H9 (cell line): ENCODE data around the gene ANKRD34B. TPM values are rescaled to one million over a fixed set of nuclear protein-coding genes. Genes with fewer than 3 reads are reported as not detected.

ENCODE experiments used
- DNase-seq: peaks from one replicate; pipeline ENCODE4 v3.0.0-alpha.2; 2017
- H2AFZ ChIP-seq: one replicate; pipeline ENCODE4 v1.6.1; 2013; ENCODE audit warnings: mild to moderate bottlenecking, low read length, control low read depth, moderate library complexity
- H2AK5ac ChIP-seq: 2 replicates; pipeline ENCODE4 v1.6.1; 2013; ENCODE audit warnings: low read length, control low read depth, mixed read lengths; ENCODE audit not compliant: insufficient read length
- H2BK120ac ChIP-seq: one replicate; pipeline ENCODE4 v1.6.1; 2013; ENCODE audit warnings: low read depth, mild to moderate bottlenecking, low read length, control low read depth, inconsistent platforms; ENCODE audit not compliant: poor library complexity, severe bottlenecking
- H2BK12ac ChIP-seq: 2 replicates; pipeline ENCODE4 v1.6.1; 2013; ENCODE audit warnings: low read length, control low read depth, mixed read lengths, low read depth; ENCODE audit not compliant: insufficient read length
- H2BK15ac ChIP-seq: 2 replicates; pipeline ENCODE4 v1.6.1; 2013; ENCODE audit warnings: low read depth, low read length, control low read depth
- H2BK20ac ChIP-seq: one replicate; pipeline ENCODE4 v1.6.1; 2013; ENCODE audit warnings: low read depth, mild to moderate bottlenecking, low read length, control low read depth, inconsistent platforms; ENCODE audit not compliant: poor library complexity, severe bottlenecking
- H2BK5ac ChIP-seq: 2 replicates; pipeline ENCODE4 v1.6.1; 2013; ENCODE audit warnings: low read length, control low read depth, mixed read lengths; ENCODE audit not compliant: insufficient read length
- H3K14ac ChIP-seq: 2 replicates; pipeline ENCODE4 v1.6.1; 2013; ENCODE audit warnings: low read length, control low read depth; ENCODE audit not compliant: insufficient read depth
- H3K18ac ChIP-seq: 2 replicates; pipeline ENCODE4 v1.6.1; 2013; ENCODE audit warnings: low read depth, mild to moderate bottlenecking, mixed read lengths, low read length, control low read depth; ENCODE audit not compliant: insufficient read length
- H3K23ac ChIP-seq: 2 replicates; pipeline ENCODE4 v1.6.1; 2013; ENCODE audit warnings: low read length, control low read depth, mixed read lengths, low read depth; ENCODE audit not compliant: insufficient read length
- H3K23me2 ChIP-seq: 2 replicates; pipeline ENCODE4 v1.6.1; 2013; ENCODE audit warnings: low read depth, mild to moderate bottlenecking, mixed read lengths, low read length, control low read depth; ENCODE audit not compliant: insufficient read length, poor library complexity, severe bottlenecking
- H3K27ac ChIP-seq: 2 replicates; pipeline ENCODE4 v1.5.1; 2013; ENCODE audit warnings: low read length, control low read depth, mixed read lengths, low read depth; ENCODE audit not compliant: insufficient read length
- H3K27me3 ChIP-seq: 2 replicates; pipeline ENCODE4 v1.6.1; 2013; ENCODE audit warnings: low read length, control low read depth, inconsistent platforms; ENCODE audit not compliant: insufficient read depth
- H3K4ac ChIP-seq: 2 replicates; pipeline ENCODE4 v1.6.1; 2013; ENCODE audit warnings: low read depth, mild to moderate bottlenecking, control low read depth, inconsistent platforms, low read length, moderate library complexity
- H3K4me1 ChIP-seq: 2 replicates; pipeline ENCODE4 v1.6.1; 2013; ENCODE audit warnings: low read length, control low read depth, inconsistent platforms; ENCODE audit not compliant: insufficient read depth
- H3K4me2 ChIP-seq: 2 replicates; pipeline ENCODE4 v1.6.1; 2013; ENCODE audit warnings: low read length, control low read depth, mixed read lengths; ENCODE audit not compliant: insufficient read length, insufficient read depth
- H3K56ac ChIP-seq: 2 replicates; pipeline ENCODE4 v1.6.1; 2013; ENCODE audit warnings: low read depth, mild to moderate bottlenecking, mixed read lengths, low read length, control low read depth; ENCODE audit not compliant: insufficient read length
- H3K79me1 ChIP-seq: 2 replicates; pipeline ENCODE4 v1.6.1; 2013; ENCODE audit warnings: low read depth, mild to moderate bottlenecking, moderate library complexity, low read length, control low read depth, inconsistent platforms; ENCODE audit not compliant: insufficient read depth, poor library complexity, severe bottlenecking
- H3K79me2 ChIP-seq: 2 replicates; pipeline ENCODE4 v1.6.1; 2013; ENCODE audit warnings: low read length, control low read depth, inconsistent platforms; ENCODE audit not compliant: insufficient read depth
- H3K9ac ChIP-seq: 2 replicates; pipeline ENCODE4 v1.6.1; 2013; ENCODE audit warnings: low read length, control low read depth, mixed read lengths; ENCODE audit not compliant: insufficient read length; ENCODE audit errors: extremely low read depth
- H3K9me3 ChIP-seq: one replicate; pipeline ENCODE4 v1.6.1; 2013; ENCODE audit warnings: low read depth, low read length, inconsistent platforms; ENCODE audit not compliant: control insufficient read depth
- H3T11ph ChIP-seq: one replicate; pipeline ENCODE4 v1.6.1; 2013; ENCODE audit warnings: mild to moderate bottlenecking, low read length, control low read depth, inconsistent platforms
- H4K20me1 ChIP-seq: one replicate; pipeline ENCODE4 v1.6.1; 2013; ENCODE audit not compliant: control insufficient read depth, insufficient read length, insufficient read depth
- H4K5ac ChIP-seq: 2 replicates; pipeline ENCODE4 v1.6.1; 2013; ENCODE audit warnings: low read depth, mild to moderate bottlenecking, mixed read lengths, low read length, control low read depth; ENCODE audit not compliant: insufficient read length
- H4K8ac ChIP-seq: replicated peaks from 2 replicates; pipeline ENCODE4 v1.6.1; 2013; ENCODE audit warnings: low read length, control low read depth, mixed read lengths, low read depth; ENCODE audit not compliant: insufficient read length
- H4K91ac ChIP-seq: 2 replicates; pipeline ENCODE4 v1.6.1; 2013; ENCODE audit warnings: low read depth, mild to moderate bottlenecking, moderate library complexity, mixed read lengths, low read length, control low read depth; ENCODE audit not compliant: insufficient read length
- H3K27ac Mint-ChIP-seq, 3 experiments: 2 replicates in 2 of 3; 3 replicates in 1 of 3; pipeline ENCODE4 v1.8.0; 2020 to 2021; ENCODE audit warnings: mixed read lengths in 3 of 3, mild to moderate bottlenecking in 1 of 3, moderate library complexity in 1 of 3
- H3K27me3 Mint-ChIP-seq: 2 replicates; pipeline ENCODE4 v1.8.0; 2021; ENCODE audit warnings: low read depth, mild to moderate bottlenecking, moderate library complexity, mixed read lengths
- H3K36me3 Mint-ChIP-seq, 3 experiments: 2 replicates in 2 of 3; 3 replicates in 1 of 3; pipeline ENCODE4 v1.8.0; 2020 to 2021; ENCODE audit warnings: low read depth in 3 of 3, mixed read lengths in 3 of 3; ENCODE audit not compliant: insufficient read depth in 1 of 3
- H3K4me1 Mint-ChIP-seq, 2 experiments: 2 replicates each; pipeline ENCODE4 v1.8.0; 2020; ENCODE audit warnings: mixed read lengths in 2 of 2
- H3K4me3 Mint-ChIP-seq, 2 experiments: 2 replicates in 1 of 2; 3 replicates in 1 of 2; pipeline ENCODE4 v1.8.0; 2020 to 2021; ENCODE audit warnings: mild to moderate bottlenecking in 2 of 2, mixed read lengths in 2 of 2, moderate library complexity in 1 of 2
- H3K9me3 Mint-ChIP-seq, 2 experiments: 2 replicates in 1 of 2; 3 replicates in 1 of 2; pipeline ENCODE4 v1.8.0; 2020; ENCODE audit warnings: mild to moderate bottlenecking in 2 of 2, mixed read lengths in 2 of 2, moderate library complexity in 1 of 2
- WGBS: extraction: QIAGEN DNeasy Blood & Tissue Kit; methylation state at CpG from one replicate; pipeline ENCODE4 v1.1.7; 2013; ENCODE audit warnings: missing lambda C conversion rate, low lambda C conversion rate, mixed read lengths; ENCODE audit not compliant: insufficient read length; ENCODE audit errors: extremely low coverage; 5-methylcytosine and 5-hydroxymethylcytosine counted together
- total RNA-seq: library from RNA; stranded (reverse); gene quantifications from 2 replicates; pipeline ENCODE4 v1.2.1, GENCODE V29; 2021
- TF ChIP-seq, protein P1 (sequence below): fragments of 200-600 bp; sonication (generic); conservative IDR thresholded peaks from 3 replicates; pipeline ENCODE4 v1.8.0; 2021; ENCODE audit warnings: antibody characterized with exemption, mild to moderate bottlenecking

Gene ANKRD34B
- total RNA-seq, 1 experiment from 2014 or later, result 0.72 TPM

GRCh38 chr5:80592761-80593160, 22.7 kb upstream of the ANKRD34B start:
- H2BK12ac ChIP-seq, result no peak overlapping the region
- H2BK120ac ChIP-seq, result no peak overlapping the region
- H3K79me2 ChIP-seq, result no peaks in the 10 kb centered on the region
- no peak overlapping the region for H3K4ac ChIP-seq
- H2BK5ac ChIP-seq, result no peak overlapping the region
- no peak overlapping the region for H4K8ac ChIP-seq
- no peaks in the 10 kb centered on the region for H3K4me1 ChIP-seq
- Mint-ChIP-seq H3K36me3 (no peaks in the 10 kb centered on the region), H3K27ac (no peak overlapping the region; a peak in 1 of 7 replicates), H3K9me3 (no peaks in the 10 kb centered on the region), H3K27me3 (no peaks in the 10 kb centered on the region), H3K4me3 (no peak overlapping the region), H3K4me1 (peaks cover 3 to 5% of the 10 kb centered on the region in 2 experiments)
- H3K56ac ChIP-seq, result no peak overlapping the region
- H2AK5ac ChIP-seq, result no peak overlapping the region
- no peak overlapping the region for H3K14ac ChIP-seq
- no peaks in the 10 kb centered on the region for H3K9me3 ChIP-seq
- H2BK20ac ChIP-seq, result no peak overlapping the region
- H3K79me1 ChIP-seq, result no peaks in the 10 kb centered on the region
- no peaks in the 10 kb centered on the region for H3K23me2 ChIP-seq
- H2BK15ac ChIP-seq, result no peak overlapping the region
- no peak overlapping the region for H4K5ac ChIP-seq
- no peak overlapping the region for H3K23ac ChIP-seq
- no peak overlapping the region for H4K91ac ChIP-seq
- no peak overlapping the region for H3K18ac ChIP-seq
- H3T11ph ChIP-seq, result no peak overlapping the region
- TF ChIP-seq, protein P1, sequence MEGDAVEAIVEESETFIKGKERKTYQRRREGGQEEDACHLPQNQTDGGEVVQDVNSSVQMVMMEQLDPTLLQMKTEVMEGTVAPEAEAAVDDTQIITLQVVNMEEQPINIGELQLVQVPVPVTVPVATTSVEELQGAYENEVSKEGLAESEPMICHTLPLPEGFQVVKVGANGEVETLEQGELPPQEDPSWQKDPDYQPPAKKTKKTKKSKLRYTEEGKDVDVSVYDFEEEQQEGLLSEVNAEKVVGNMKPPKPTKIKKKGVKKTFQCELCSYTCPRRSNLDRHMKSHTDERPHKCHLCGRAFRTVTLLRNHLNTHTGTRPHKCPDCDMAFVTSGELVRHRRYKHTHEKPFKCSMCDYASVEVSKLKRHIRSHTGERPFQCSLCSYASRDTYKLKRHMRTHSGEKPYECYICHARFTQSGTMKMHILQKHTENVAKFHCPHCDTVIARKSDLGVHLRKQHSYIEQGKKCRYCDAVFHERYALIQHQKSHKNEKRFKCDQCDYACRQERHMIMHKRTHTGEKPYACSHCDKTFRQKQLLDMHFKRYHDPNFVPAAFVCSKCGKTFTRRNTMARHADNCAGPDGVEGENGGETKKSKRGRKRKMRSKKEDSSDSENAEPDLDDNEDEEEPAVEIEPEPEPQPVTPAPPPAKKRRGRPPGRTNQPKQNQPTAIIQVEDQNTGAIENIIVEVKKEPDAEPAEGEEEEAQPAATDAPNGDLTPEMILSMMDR, result no peak
- no peak overlapping the region for H3K9ac ChIP-seq
- no peak overlapping the region for H2AFZ ChIP-seq
- DNase-seq, result no peak
- H3K27me3 ChIP-seq, result no peaks in the 10 kb centered on the region
- no peak overlapping the region for H3K27ac ChIP-seq
- no peaks in the 10 kb centered on the region for H4K20me1 ChIP-seq
- H3K4me2 ChIP-seq, result no peak overlapping the region
- no CpG with 5 or more reads among the region's 2 CpGs for WGBS
